ENCODE measurements around the gene FAM83F.

The FAM83F gene

GRCh38 chr22:40027191-40028097 lies 32.7 kb downstream of the FAM83F start:
- TF ChIP-seq CTCF (IDR thresholded peaks at IDR 0.05; ENCODE audit: low read depth, low read length): no peak
- no peak for DNase-seq (ENCODE audit: extremely low read depth, low read depth)

- no peak for DNase-seq (ENCODE audit: extremely low read depth, low read depth)
- no peak for TF ChIP-seq CTCF (IDR thresholded peaks at IDR 0.05; ENCODE audit: low read depth, low read length)
Measured at GRCh38 chr22:40028098-40028425, 33.3 kb downstream of the FAM83F start.

GRCh38 chr22:40029189-40029890 lies 34.6 kb downstream of the FAM83F start:
- DNase-seq (ENCODE audit: extremely low read depth, low read depth): no peak
- TF ChIP-seq CTCF (IDR thresholded peaks at IDR 0.05; ENCODE audit: low read depth, low read length): no peak

- no peak for DNase-seq (ENCODE audit: extremely low read depth, low read depth)
- no peak for TF ChIP-seq CTCF (IDR thresholded peaks at IDR 0.05; ENCODE audit: low read depth, low read length)
Measured at GRCh38 chr22:40030026-40030757, 35.4 kb downstream of the FAM83F start.

- TF ChIP-seq CTCF (IDR thresholded peaks at IDR 0.05; ENCODE audit: low read depth, low read length): no peak
Measured at GRCh38 chr22:40030758-40031095, 36.0 kb downstream of the FAM83F start.

GRCh38 chr22:40031766-40032470 lies 37.2 kb downstream of the FAM83F start:
- no peak for TF ChIP-seq CTCF (IDR thresholded peaks at IDR 0.05; ENCODE audit: low read depth, low read length)
- DNase-seq (ENCODE audit: extremely low read depth, low read depth): no peak

More at GRCh38 chr22:40030758-40031095, 36.0 kb downstream of the FAM83F start:
- no peak for DNase-seq (ENCODE audit: extremely low read depth, low read depth)

All from AG09319 (cell line).